ENCODE data around the gene TOLLIP.
"Not testable (repeated sequence)": the region's sequence is repeated elsewhere in the genome, so short reads cannot be mapped to it uniquely, and the experiment has no call there.

Gene TOLLIP

GRCh38 chr11:1348146-1348795 is 38.8 kb upstream of the TOLLIP start:
- TF ChIP-seq CTCF (IDR thresholded peaks at IDR 0.05; ENCODE audit: low read length, missing control alignments) = no peak
- H3K4me3 ChIP-seq (replicated peaks; ENCODE audit: low read depth, low read length) = no peak overlapping the region
- DNase-seq (ENCODE audit: low read depth) = no peak

GRCh38 chr11:1347411-1347999 is 38.1 kb upstream of the TOLLIP start:
- H3K4me3 ChIP-seq (replicated peaks; ENCODE audit: low read depth, low read length); DNase-seq (ENCODE audit: low read depth): not testable (repeated sequence)

GRCh38 chr11:1346669-1347390 is 37.4 kb upstream of the TOLLIP start:
- no peak for DNase-seq (ENCODE audit: low read depth)
- TF ChIP-seq CTCF (IDR thresholded peaks at IDR 0.05; ENCODE audit: low read length, missing control alignments) = no peak
- H3K4me3 ChIP-seq (replicated peaks; ENCODE audit: low read depth, low read length) = no peak overlapping the region

GRCh38 chr11:1345737-1346513 is 36.5 kb upstream of the TOLLIP start:
- DNase-seq (ENCODE audit: low read depth) = no peak
- TF ChIP-seq CTCF (IDR thresholded peaks at IDR 0.05; ENCODE audit: low read length, missing control alignments) = no peak
- H3K4me3 ChIP-seq (replicated peaks; ENCODE audit: low read depth, low read length) = no peak overlapping the region

GRCh38 chr11:1344056-1344635 is 34.7 kb upstream of the TOLLIP start:
- no peak for DNase-seq (ENCODE audit: low read depth)
- no peak overlapping the region for H3K4me3 ChIP-seq (replicated peaks; ENCODE audit: low read depth, low read length)
- TF ChIP-seq CTCF (IDR thresholded peaks at IDR 0.05; ENCODE audit: low read length, missing control alignments) = no peak

GRCh38 chr11:1343391-1344055 is 34.1 kb upstream of the TOLLIP start:
- DNase-seq (ENCODE audit: low read depth) = no peak
- TF ChIP-seq CTCF (IDR thresholded peaks at IDR 0.05; ENCODE audit: low read length, missing control alignments) = no peak
- H3K4me3 ChIP-seq (replicated peaks; ENCODE audit: low read depth, low read length) = no peak overlapping the region
